Mesendoderm (in vitro differentiated cells): ENCODE data around the gene DNAJB12.
A peak's percentile ranks its signal among the peaks of the same experiment; 100 is the strongest.
"Not testable (repeated sequence)": the region's sequence is repeated elsewhere in the genome, so short reads cannot be mapped to it uniquely, and the experiment has no call there.

Experiments
- DNase-seq: peaks from one replicate; pipeline ENCODE4 v3.0.0; 2013
- H2AK5ac ChIP-seq: 2 replicates; pipeline ENCODE4 v1.6.1; 2013; ENCODE audit warnings: low read length, inconsistent platforms
- H2BK120ac ChIP-seq: 2 replicates; pipeline ENCODE4 v1.6.1; 2013; ENCODE audit warnings: low read depth, mild to moderate bottlenecking, low read length, moderate library complexity, mixed read lengths
- H2BK15ac ChIP-seq: replicated peaks from 2 replicates; pipeline ENCODE4 v1.6.1; 2013; ENCODE audit warnings: low read depth, mild to moderate bottlenecking, moderate library complexity
- H2BK5ac ChIP-seq: 2 replicates; pipeline ENCODE4 v1.6.1; 2013; ENCODE audit warnings: low read length, inconsistent platforms
- H3K18ac ChIP-seq: 2 replicates; pipeline ENCODE4 v1.6.1; 2013; ENCODE audit warnings: mild to moderate bottlenecking, low read length, mixed read lengths
- H3K23ac ChIP-seq: one replicate; pipeline ENCODE4 v1.6.1; 2013; ENCODE audit warnings: low read length
- H3K27ac ChIP-seq: 2 replicates; pipeline ENCODE4 v1.5.1; 2013; ENCODE audit warnings: low read depth, mild to moderate bottlenecking, inconsistent platforms, low read length, moderate library complexity
- H3K27me3 ChIP-seq: 2 replicates; pipeline ENCODE4 v1.6.1; 2013; ENCODE audit warnings: low read length, control low read depth, mild to moderate bottlenecking, inconsistent platforms; ENCODE audit not compliant: insufficient read depth, poor library complexity
- H3K36me3 ChIP-seq: 2 replicates; pipeline ENCODE4 v1.6.1; 2013; ENCODE audit warnings: low read length, inconsistent platforms; ENCODE audit not compliant: control insufficient read depth, insufficient read depth
- H3K4ac ChIP-seq: one replicate; pipeline ENCODE4 v1.6.1; 2013; ENCODE audit warnings: low read depth, mild to moderate bottlenecking, low read length, moderate library complexity
- H3K4me1 ChIP-seq: 2 replicates; pipeline ENCODE4 v1.6.1; 2013; ENCODE audit warnings: low read depth, low read length, inconsistent platforms; ENCODE audit not compliant: control insufficient read depth
- H3K4me2 ChIP-seq: 2 replicates; pipeline ENCODE4 v1.6.1; 2013; ENCODE audit warnings: low read length
- H3K4me3 ChIP-seq: 2 replicates; pipeline ENCODE4 v1.5.1; 2013; ENCODE audit warnings: mild to moderate bottlenecking, low read length
- H3K56ac ChIP-seq: one replicate; pipeline ENCODE4 v1.6.1; 2013; ENCODE audit warnings: low read length
- H3K79me1 ChIP-seq: 2 replicates; pipeline ENCODE4 v1.6.1; 2013; ENCODE audit warnings: low read length, inconsistent platforms
- H3K79me2 ChIP-seq: 2 replicates; pipeline ENCODE4 v1.6.1; 2013; ENCODE audit warnings: mild to moderate bottlenecking, low read length; ENCODE audit not compliant: control insufficient read depth, insufficient read depth
- H3K9ac ChIP-seq: 2 replicates; pipeline ENCODE4 v1.6.1; 2013; ENCODE audit warnings: low read length, inconsistent platforms
- H4K5ac ChIP-seq: one replicate; pipeline ENCODE4 v1.6.1; 2013; ENCODE audit warnings: low read length
- H4K8ac ChIP-seq: one replicate; pipeline ENCODE4 v1.6.1; 2013; ENCODE audit warnings: low read depth, mild to moderate bottlenecking, control low read depth, low read length, moderate library complexity
- WGBS: extraction: QIAGEN DNeasy Blood & Tissue Kit; methylation state at CpG from one replicate; pipeline ENCODE4 v1.1.7; 2013; ENCODE audit warnings: low lambda C conversion rate, missing lambda C conversion rate; ENCODE audit not compliant: insufficient coverage; ENCODE audit errors: extremely low coverage; 5-methylcytosine and 5-hydroxymethylcytosine counted together

DNAJB12 gene

GRCh38 chr10:72298592-72299519 is 55.9 kb downstream of the DNAJB12 start:
- peak overlapping the region; percentile 2 for H3K9ac ChIP-seq
- no peak overlapping the region for H2BK120ac ChIP-seq
- H2AK5ac ChIP-seq: peak overlapping the region; percentile 85
- no peak overlapping the region for H3K4ac ChIP-seq
- WGBS: no CpG with 5 or more reads among the region's 16 CpGs
- no peak overlapping the region for H3K18ac ChIP-seq
- no peak overlapping the region for H3K4me3 ChIP-seq
- no peaks in the 10 kb centered on the region for H3K79me2 ChIP-seq
- H3K4me1 ChIP-seq: peaks cover 1% of the 10 kb centered on the region
- H2BK15ac ChIP-seq: no peak overlapping the region
- DNase-seq: no peak
- no peak overlapping the region for H4K5ac ChIP-seq
- H3K56ac ChIP-seq: peak overlapping the region; percentile 67
- H4K8ac ChIP-seq: no peak overlapping the region
- H3K79me1 ChIP-seq: no peaks in the 10 kb centered on the region
- H3K23ac ChIP-seq: no peak overlapping the region
- H3K36me3 ChIP-seq: no peaks in the 10 kb centered on the region
- H3K4me2 ChIP-seq: no peak overlapping the region
- no peak overlapping the region for H3K27ac ChIP-seq
- no peaks in the 10 kb centered on the region for H3K27me3 ChIP-seq
- H2BK5ac ChIP-seq: peak overlapping the region; percentile 32

GRCh38 chr10:72297805-72298591 is 56.7 kb downstream of the DNAJB12 start:
- no peak overlapping the region for H3K23ac ChIP-seq
- H3K4me2 ChIP-seq: peak overlapping the region; percentile 58
- H4K5ac ChIP-seq: no peak overlapping the region
- peak overlapping the region; percentile 32 for H2BK5ac ChIP-seq
- no peaks in the 10 kb centered on the region for H3K79me2 ChIP-seq
- no peaks in the 10 kb centered on the region for H3K36me3 ChIP-seq
- no peak overlapping the region for H2BK120ac ChIP-seq
- peak overlapping the region; percentile 86 for H3K56ac ChIP-seq
- H4K8ac ChIP-seq: no peak overlapping the region
- peak overlapping the region; percentile 61 for H3K18ac ChIP-seq
- peak overlapping the region; percentile 42 for H3K4me3 ChIP-seq
- peak overlapping the region; percentile 70 for H3K9ac ChIP-seq
- H2BK15ac ChIP-seq: no peak overlapping the region
- DNase-seq: peak; percentile 99
- no peak overlapping the region for H3K4ac ChIP-seq
- peaks cover 1% of the 10 kb centered on the region for H3K4me1 ChIP-seq
- WGBS: no CpG with 5 or more reads among the region's 55 CpGs
- H3K79me1 ChIP-seq: no peaks in the 10 kb centered on the region
- H3K27ac ChIP-seq: no peak overlapping the region
- H2AK5ac ChIP-seq: peak overlapping the region; percentile 85
- H3K27me3 ChIP-seq: no peaks in the 10 kb centered on the region

GRCh38 chr10:72297281-72297804 is 57.4 kb downstream of the DNAJB12 start:
- Histone ChIP-seq H2AK5ac (no peak overlapping the region), H3K18ac (peak overlapping the region; percentile 61), H3K4me1 (peaks cover 1% of the 10 kb centered on the region), H3K27ac (no peak overlapping the region), H3K9ac (peak overlapping the region; percentile 70), H2BK15ac (no peak overlapping the region), H3K56ac (peak overlapping the region; percentile 86), H3K4me2 (peak overlapping the region; percentile 58), H3K36me3 (no peaks in the 10 kb centered on the region), H3K23ac (no peak overlapping the region), H2BK120ac (no peak overlapping the region), H3K79me1 (no peaks in the 10 kb centered on the region), H4K5ac (no peak overlapping the region), H3K79me2 (no peaks in the 10 kb centered on the region), H2BK5ac (no peak overlapping the region), H4K8ac (no peak overlapping the region), H3K27me3 (no peaks in the 10 kb centered on the region), H3K4me3 (peak overlapping the region; percentile 42), H3K4ac (no peak overlapping the region)
- DNase-seq: peak; percentile 49
- no CpG with 5 or more reads among the region's 30 CpGs for WGBS

DNA sequence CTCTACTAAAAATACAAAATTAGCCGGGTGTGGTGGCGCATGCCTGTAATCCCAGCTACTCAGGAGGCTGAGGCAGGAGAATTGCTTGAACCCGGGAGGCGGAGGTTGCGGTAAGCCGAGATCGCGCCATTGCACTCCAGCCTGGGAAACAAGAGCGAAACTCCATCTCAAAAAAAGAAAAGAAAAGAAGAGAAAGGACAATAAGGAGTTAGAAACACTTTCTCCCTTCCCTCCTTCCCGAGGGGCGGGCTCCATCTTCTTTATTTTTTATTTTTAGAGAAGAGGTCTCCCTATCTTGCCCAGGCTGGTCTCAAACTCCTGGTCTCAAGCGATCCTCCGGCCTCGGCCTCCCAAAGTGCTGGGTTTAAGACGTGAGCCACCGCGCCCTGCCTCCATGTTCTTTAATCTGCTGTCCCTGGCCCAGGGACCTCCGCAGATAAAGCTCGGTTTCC is 57.9 kb downstream of the DNAJB12 start:
- no CpG with 5 or more reads among the region's 19 CpGs for WGBS
- H3K4me3 ChIP-seq, H3K27ac ChIP-seq: not testable (repeated sequence)

GRCh38 chr10:72295330-72295910 is 59.3 kb downstream of the DNAJB12 start:
- no peak for DNase-seq
- Histone ChIP-seq H3K27me3 (no peaks in the 10 kb centered on the region), H3K56ac (no peak overlapping the region), H3K36me3 (no peaks in the 10 kb centered on the region), H3K79me2 (no peaks in the 10 kb centered on the region), H3K4ac (no peak overlapping the region), H3K4me2 (no peak overlapping the region), H3K18ac (no peak overlapping the region), H3K27ac (no peak overlapping the region), H3K9ac (no peak overlapping the region), H2BK5ac (no peak overlapping the region), H4K5ac (no peak overlapping the region), H2AK5ac (no peak overlapping the region), H2BK15ac (no peak overlapping the region), H3K4me3 (no peak overlapping the region), H4K8ac (no peak overlapping the region), H3K79me1 (no peaks in the 10 kb centered on the region), H2BK120ac (no peak overlapping the region), H3K23ac (no peak overlapping the region), H3K4me1 (peaks cover 1% of the 10 kb centered on the region)
- no CpG with 5 or more reads among the region's 8 CpGs for WGBS

More for the DNA sequence above, 57.9 kb downstream of the DNAJB12 start:
- H3K4ac ChIP-seq, H3K36me3 ChIP-seq, H3K18ac ChIP-seq, H3K4me1 ChIP-seq, H3K23ac ChIP-seq, H2BK15ac ChIP-seq, H2BK5ac ChIP-seq, H3K79me1 ChIP-seq, H4K5ac ChIP-seq, H3K27me3 ChIP-seq, DNase-seq, H2BK120ac ChIP-seq, H2AK5ac ChIP-seq, H4K8ac ChIP-seq, H3K79me2 ChIP-seq: not testable (repeated sequence)
- H3K56ac ChIP-seq: peak overlapping the region; percentile 86
- peak overlapping the region; percentile 58 for H3K4me2 ChIP-seq
- H3K9ac ChIP-seq: peak overlapping the region; percentile 21
